HUES48 (cell line): Measurements from ENCODE around the gene SORT1.
"Not testable (repeated sequence)": the region's sequence is repeated elsewhere in the genome, so short reads cannot be mapped to it uniquely, and the experiment has no call there.

Experiments used
- H3K27ac ChIP-seq: one replicate; pipeline ENCODE4 v1.7.0; 2013; ENCODE audit warnings: low read depth, low read length, inconsistent platforms
- H3K27me3 ChIP-seq: 2 replicates; pipeline ENCODE4 v1.6.1; 2013; ENCODE audit warnings: mild to moderate bottlenecking, low read length; ENCODE audit not compliant: control insufficient read depth, insufficient read depth
- H3K36me3 ChIP-seq: 2 replicates; pipeline ENCODE4 v1.6.1; 2013; ENCODE audit warnings: low read length; ENCODE audit not compliant: control insufficient read depth, insufficient read depth
- H3K4me1 ChIP-seq: 2 replicates; pipeline ENCODE4 v1.6.1; 2013; ENCODE audit warnings: mild to moderate bottlenecking, low read length; ENCODE audit not compliant: control insufficient read depth, insufficient read depth
- H3K4me3 ChIP-seq: 2 replicates; pipeline ENCODE4 v1.5.1; 2013; ENCODE audit warnings: mild to moderate bottlenecking, low read depth, low read length
- H3K9ac ChIP-seq: 2 replicates; pipeline ENCODE4 v1.6.1; 2013; ENCODE audit warnings: mild to moderate bottlenecking, low read depth, low read length, moderate library complexity
- H3K9me3 ChIP-seq: 2 replicates; pipeline ENCODE4 v1.6.1; 2013; ENCODE audit warnings: low read length; ENCODE audit not compliant: control insufficient read depth, insufficient read depth

SORT1 gene

GRCh38 chr1:109397581-109398342 lies at the start of gene SORT1:
Gene SORT1 (minus strand): TSS chr1:109397918. CDS start chr1:109397892, 26 bp downstream.
- Histone ChIP-seq H3K4me1 (peaks cover 18% of the 10 kb centered on the region), H3K27ac (peak within 1 kb of the TSS; percentile 96), H3K4me3 (peak within 1 kb of the TSS; percentile 67), H3K36me3 (peaks cover 19% of the 10 kb centered on the region), H3K27me3 (no peaks in the 10 kb centered on the region), H3K9me3 (no peaks in the 10 kb centered on the region), H3K9ac (peak within 1 kb of the TSS; percentile 70)

- not testable (repeated sequence) for H3K36me3 ChIP-seq, H3K9ac ChIP-seq, H3K4me3 ChIP-seq, H3K27me3 ChIP-seq, H3K9me3 ChIP-seq, H3K27ac ChIP-seq, H3K4me1 ChIP-seq
Measured at GRCh38 chr1:109445949-109446695, 48.4 kb upstream of the SORT1 start.

DNA sequence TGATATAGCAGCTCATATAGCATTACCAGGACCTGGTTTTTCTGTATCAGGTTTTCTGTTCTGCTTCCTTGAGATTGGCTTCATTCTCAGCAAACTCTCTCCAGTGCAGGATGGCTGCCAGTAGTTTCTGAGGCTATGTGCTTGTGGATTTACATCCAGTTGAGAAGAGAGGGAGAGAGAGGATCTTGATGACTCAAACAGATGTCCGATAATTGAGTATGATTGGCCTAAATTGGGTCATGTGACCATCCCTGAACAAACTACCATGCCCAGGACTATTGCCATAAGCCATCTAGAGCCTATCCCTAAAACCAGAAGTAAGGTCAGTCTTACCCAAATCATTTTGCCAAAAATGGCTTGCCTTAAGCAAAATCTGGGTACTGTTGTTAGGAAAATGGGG lies 46.6 kb upstream of the SORT1 start:
- Histone ChIP-seq H3K27ac (no peak overlapping the region), H3K9me3 (no peaks in the 10 kb centered on the region), H3K9ac (no peak overlapping the region), H3K4me3 (no peak overlapping the region), H3K4me1 (no peaks in the 10 kb centered on the region), H3K36me3 (no peaks in the 10 kb centered on the region), H3K27me3 (0 out of 2 replicates have a peak, but pooled peaks cover 5% of the 10 kb centered on the region)

DNA sequence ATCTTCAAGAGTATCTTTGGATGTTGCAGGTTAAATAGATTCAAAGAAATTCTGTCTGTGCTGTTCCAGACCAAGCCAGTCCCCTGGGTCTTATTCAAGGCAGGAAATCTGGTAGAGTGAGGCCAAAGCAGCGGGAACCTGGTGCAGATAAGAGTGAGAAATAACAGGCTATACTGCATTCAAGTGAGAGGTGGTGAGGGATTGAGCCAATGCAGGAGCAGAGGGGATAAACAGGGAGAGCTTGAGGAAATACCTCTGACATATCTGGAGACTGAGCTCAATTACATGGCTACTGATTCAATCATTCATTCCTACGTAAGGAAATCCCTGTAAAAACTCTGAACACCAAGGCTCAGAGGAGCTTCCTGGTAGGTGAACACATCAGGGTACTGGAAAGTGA lies 45.8 kb upstream of the SORT1 start:
- H3K4me1 ChIP-seq: no peaks in the 10 kb centered on the region
- no peak overlapping the region for H3K9ac ChIP-seq
- no peaks in the 10 kb centered on the region for H3K9me3 ChIP-seq
- H3K27ac ChIP-seq: no peak overlapping the region
- no peak overlapping the region for H3K4me3 ChIP-seq
- H3K36me3 ChIP-seq: no peaks in the 10 kb centered on the region
- H3K27me3 ChIP-seq: 0 out of 2 replicates have a peak, but pooled peaks cover 5% of the 10 kb centered on the region

DNA sequence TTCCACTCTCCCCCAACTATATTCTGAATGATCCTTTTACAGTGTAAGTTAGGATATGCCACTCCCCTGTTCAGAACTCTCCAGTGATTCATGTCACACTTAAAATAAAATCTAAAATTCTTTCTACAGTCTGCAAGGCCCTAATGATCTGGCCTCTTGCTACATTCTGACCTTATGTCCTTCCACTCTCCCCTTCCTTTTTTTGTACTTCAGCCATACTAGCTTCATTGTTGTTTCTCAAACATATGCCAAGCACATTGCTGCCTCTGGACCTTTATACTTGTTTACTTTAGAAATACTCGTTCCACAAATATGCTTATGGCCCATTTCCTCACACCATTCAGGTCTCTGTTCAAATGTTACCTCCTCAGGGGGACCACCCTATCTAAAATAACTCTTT lies 43.4 kb upstream of the SORT1 start:
- Histone ChIP-seq H3K27me3 (0 out of 2 replicates have a peak, but pooled peaks cover 5% of the 10 kb centered on the region), H3K9ac (no peak overlapping the region), H3K27ac (no peak overlapping the region)

DNA sequence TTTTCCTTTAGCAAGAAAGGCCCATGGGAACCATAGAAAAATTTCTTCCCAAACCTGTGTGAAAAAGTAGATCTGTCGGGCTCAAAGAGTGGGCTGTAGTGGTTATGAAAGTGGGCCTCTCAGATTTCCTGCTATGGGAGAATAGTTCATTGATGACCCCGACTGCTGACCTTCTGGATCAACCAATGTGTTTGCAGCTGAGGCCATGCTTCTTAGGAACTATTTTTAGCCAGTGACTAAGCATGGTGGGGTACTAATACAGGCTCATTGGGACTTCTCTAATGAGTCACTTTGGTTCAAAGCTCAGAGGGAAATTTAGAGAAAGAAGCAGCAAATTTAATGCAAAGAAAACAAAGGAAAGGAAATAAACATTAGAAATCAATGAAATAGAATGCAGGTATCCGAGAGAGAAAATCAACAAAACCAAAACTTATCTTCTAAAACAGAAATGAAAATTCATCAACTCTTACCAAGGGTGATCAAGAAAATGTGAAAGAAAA lies 41.1 kb upstream of the SORT1 start:
- H3K27ac ChIP-seq: no peak overlapping the region

More for the DNA sequence above, 43.4 kb upstream of the SORT1 start:
- Histone ChIP-seq H3K36me3 (no peaks in the 10 kb centered on the region), H3K4me3 (no peak overlapping the region), H3K4me1 (no peaks in the 10 kb centered on the region), H3K9me3 (no peaks in the 10 kb centered on the region)

DNA sequence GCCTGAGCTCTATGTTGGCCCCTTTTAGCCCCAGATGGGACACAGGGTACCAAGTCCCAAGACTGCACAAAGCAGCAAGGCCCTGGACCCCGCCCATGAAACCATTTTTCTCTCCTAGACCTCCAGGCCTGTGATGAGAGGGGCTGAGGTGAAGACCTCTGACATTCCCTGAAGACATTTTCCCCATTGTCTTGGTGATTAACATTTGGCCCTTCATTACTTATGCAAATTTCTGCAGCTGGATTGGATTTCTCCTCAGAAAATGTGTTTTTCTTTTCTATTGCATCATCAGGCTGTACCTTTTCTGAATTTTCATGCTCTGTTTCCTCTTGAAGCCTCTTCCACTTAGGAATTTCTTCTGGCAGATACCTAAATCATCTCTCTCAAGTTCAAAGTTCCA lies 36.8 kb upstream of the SORT1 start:
- no peaks in the 10 kb centered on the region for H3K4me1 ChIP-seq
- H3K9me3 ChIP-seq: no peaks in the 10 kb centered on the region
- no peak overlapping the region for H3K9ac ChIP-seq
- H3K27ac ChIP-seq: no peak overlapping the region
- H3K4me3 ChIP-seq: no peak overlapping the region
- H3K27me3 ChIP-seq: no peaks in the 10 kb centered on the region
- no peaks in the 10 kb centered on the region for H3K36me3 ChIP-seq

More for the DNA sequence above, 41.1 kb upstream of the SORT1 start:
- Histone ChIP-seq H3K4me3 (no peak overlapping the region), H3K9me3 (no peaks in the 10 kb centered on the region), H3K4me1 (no peaks in the 10 kb centered on the region), H3K27me3 (no peaks in the 10 kb centered on the region), H3K36me3 (no peaks in the 10 kb centered on the region), H3K9ac (no peak overlapping the region)

- Histone ChIP-seq H3K4me3 (no peak overlapping the region), H3K27ac (no peak overlapping the region), H3K36me3 (no peaks in the 10 kb centered on the region)
Measured at GRCh38 chr1:109433322-109433721, 35.6 kb upstream of the SORT1 start.

GRCh38 chr1:109432336-109432735 lies 34.6 kb upstream of the SORT1 start:
- H3K27me3 ChIP-seq: no peaks in the 10 kb centered on the region
- no peak overlapping the region for H3K9ac ChIP-seq
- no peaks in the 10 kb centered on the region for H3K9me3 ChIP-seq
- no peak overlapping the region for H3K4me3 ChIP-seq
- H3K36me3 ChIP-seq: no peaks in the 10 kb centered on the region
- peaks cover 3% of the 10 kb centered on the region; the same call in 1 of the 2 replicates for H3K4me1 ChIP-seq
- no peak overlapping the region for H3K27ac ChIP-seq

More at GRCh38 chr1:109433322-109433721, 35.6 kb upstream of the SORT1 start:
- no peaks in the 10 kb centered on the region for H3K9me3 ChIP-seq
- no peaks in the 10 kb centered on the region for H3K27me3 ChIP-seq
- H3K9ac ChIP-seq: no peak overlapping the region
- no peaks in the 10 kb centered on the region for H3K4me1 ChIP-seq

GRCh38 chr1:109427171-109427467 lies 29.4 kb upstream of the SORT1 start:
- H3K4me1 ChIP-seq: peaks cover 10% of the 10 kb centered on the region; the same call in 1 of the 2 replicates
- peak overlapping the region; percentile 69 for H3K9ac ChIP-seq
- H3K27me3 ChIP-seq: no peaks in the 10 kb centered on the region
- H3K9me3 ChIP-seq: no peaks in the 10 kb centered on the region
- peak overlapping the region; percentile 95 for H3K27ac ChIP-seq
- H3K36me3 ChIP-seq: peaks cover 7% of the 10 kb centered on the region
- peak overlapping the region; percentile 97 for H3K4me3 ChIP-seq
